HepG2 (cell line): ENCODE measurements around the gene ACSF3. TPM values are rescaled to one million over a fixed set of nuclear protein-coding genes. Genes with fewer than 3 reads are reported as not detected.
A peak's percentile ranks its signal among the peaks of the same experiment; 100 is the strongest.

Source experiments
- AGO1 ChIP-seq: fragments of 200-400 bp; formaldehyde crosslinking; IDR thresholded peaks from 2 replicates; pipeline ENCODE4 v1.6.1; 2017; ENCODE audit warnings: mild to moderate bottlenecking, low read depth, low read length, moderate library complexity; ENCODE audit not compliant: poor library complexity, severe bottlenecking
- ARNT2 ChIP-seq: sonication (generic); formaldehyde crosslinking; IDR thresholded peaks from 2 replicates; pipeline ENCODE4 v1.8.0; 2022; ENCODE audit warnings: mild to moderate bottlenecking, low read depth, missing genetic modification reagents, moderate library complexity
- ARNTL ChIP-seq: sonication (generic); formaldehyde crosslinking; IDR thresholded peaks from 2 replicates; pipeline ENCODE4 v1.4.0; 2020; ENCODE audit warnings: mild to moderate bottlenecking, missing genetic modification reagents
- BRD4 ChIP-seq: sonication (generic); formaldehyde crosslinking; IDR thresholded peaks from 2 replicates; pipeline ENCODE4 v1.4.0; 2020; ENCODE audit warnings: missing genetic modification reagents
- CCAR2 ChIP-seq: fragments of 200-400 bp; formaldehyde crosslinking; optimal IDR thresholded peaks from 2 replicates; pipeline ENCODE3; 2018; ENCODE audit warnings: low read depth, mild to moderate bottlenecking, low read length, moderate library complexity
- FOXK1 ChIP-seq: sonication (generic); formaldehyde crosslinking; IDR thresholded peaks from 2 replicates; pipeline ENCODE4 v1.4.0; 2020; ENCODE audit warnings: low read depth, missing genetic modification reagents, borderline replicate concordance
- GTF3A ChIP-seq: sonication (generic); formaldehyde crosslinking; conservative IDR thresholded peaks from 2 replicates; pipeline ENCODE4 v1.4.0; 2020; ENCODE audit warnings: mild to moderate bottlenecking, missing genetic modification reagents
- MBNL3 ChIP-seq: fragments of 250-450 bp; sonication (Bioruptor Pico); conservative IDR thresholded peaks from 2 replicates; pipeline ENCODE4 v1.8.0; 2022; ENCODE audit warnings: mild to moderate bottlenecking, inconsistent platforms
- MIER2 ChIP-seq: IDR thresholded peaks from 2 replicates; pipeline ENCODE4 v1.6.1; 2016; ENCODE audit warnings: missing biosample characterization, missing genetic modification reagents
- polyA plus RNA-seq, 8 experiments: library from polyadenylated mRNA; depleted of rRNA in 3 of 8; stranded (reverse) in 7 of 8; unstranded in 1 of 8; fragments of >200 nt; fragmentation: Illumina TruSeq in 4 of 8; extraction: Trizol in 4 of 8; gene quantifications; 2 replicates each; pipeline versions ENCODE4 v1.2.1 to v1.2.3, GENCODE V29; 2011 to 2016; ENCODE audit warnings: low read depth in 4 of 8, missing spikeins in 1 of 8, mixed read lengths in 1 of 8; ENCODE audit not compliant: insufficient read depth in 1 of 8
- total RNA-seq, 5 experiments: library from RNA; depleted of rRNA; stranded (reverse); fragments of >200 nt; fragmentation: Illumina TruSeq; extraction: Trizol; gene quantifications; 2 replicates each; pipeline ENCODE4 v1.2.3, GENCODE V29; 2016; ENCODE audit warnings: low read depth in 1 of 5
- TF ChIP-seq, protein P1 (sequence below): sonication (generic); formaldehyde crosslinking; IDR thresholded peaks from 2 replicates; pipeline ENCODE4 v1.4.0; 2020; ENCODE audit warnings: missing genetic modification reagents
- TF ChIP-seq, protein P2 (sequence below): sonication (generic); formaldehyde crosslinking; IDR thresholded peaks from 2 replicates; pipeline ENCODE4 v1.4.0; 2020; ENCODE audit warnings: mild to moderate bottlenecking, missing genetic modification reagents
- TF ChIP-seq, protein P3 (sequence below): sonication (generic); formaldehyde crosslinking; IDR thresholded peaks from 2 replicates; pipeline ENCODE4 v1.5.1; 2020; ENCODE audit warnings: missing genetic modification reagents, mild to moderate bottlenecking, borderline replicate concordance
- TF ChIP-seq, protein P4 (sequence below), 2 experiments: sonication (generic) in 1 of 2; formaldehyde crosslinking in 1 of 2; IDR thresholded peaks; 2 replicates each; pipeline versions ENCODE4 v1.4.0 to v1.6.1; 2016 to 2020; ENCODE audit warnings: borderline replicate concordance in 1 of 2, low read depth in 1 of 2, mild to moderate bottlenecking in 1 of 2, missing genetic modification reagents in 1 of 2

ACSF3 gene
- total and polyA plus RNA-seq, 2 of the 13 experiments (the other 11 are each of a cell fraction or from before 2014, with no cell fraction given), result 14.9 to 30.6 TPM

DNA sequence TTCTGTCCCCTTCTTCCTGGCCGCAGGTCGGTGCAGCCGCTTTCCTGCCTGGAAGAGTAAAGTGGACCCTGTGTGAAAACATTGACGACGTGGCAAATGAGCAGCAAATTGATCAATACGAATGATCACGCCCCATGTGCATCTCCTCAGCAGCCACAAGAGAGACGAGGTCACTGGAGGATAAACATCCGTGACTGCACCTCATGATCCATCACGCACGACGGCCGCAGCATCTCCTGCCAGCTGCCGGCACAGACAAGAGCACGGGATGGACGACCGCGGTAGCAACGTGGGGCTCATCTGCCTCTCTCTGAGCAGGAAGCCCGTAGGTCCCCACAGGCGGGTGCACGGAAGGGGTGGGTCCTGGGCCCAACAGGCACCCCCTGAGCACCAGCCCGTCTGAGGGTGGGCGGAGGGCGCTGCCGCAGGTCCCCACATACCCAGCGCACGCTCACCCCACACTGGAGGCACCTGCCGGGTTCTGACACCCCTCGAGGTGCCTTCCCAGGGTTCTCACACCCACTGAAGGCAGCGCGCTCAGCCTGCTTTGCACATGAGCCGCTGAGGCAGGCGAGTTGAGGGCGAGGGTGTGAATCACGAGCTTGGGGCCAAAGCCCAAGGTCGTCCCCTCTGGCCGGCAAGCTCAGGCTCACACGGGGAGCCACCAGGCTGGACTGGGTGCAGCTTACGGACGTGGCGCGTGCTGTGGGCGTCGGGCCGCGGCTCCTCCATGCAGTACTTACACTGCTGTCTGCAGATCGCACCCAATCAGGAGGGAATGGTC is 65.6 kb downstream of the ACSF3 start (continued):
- TF ChIP-seq, protein P1, sequence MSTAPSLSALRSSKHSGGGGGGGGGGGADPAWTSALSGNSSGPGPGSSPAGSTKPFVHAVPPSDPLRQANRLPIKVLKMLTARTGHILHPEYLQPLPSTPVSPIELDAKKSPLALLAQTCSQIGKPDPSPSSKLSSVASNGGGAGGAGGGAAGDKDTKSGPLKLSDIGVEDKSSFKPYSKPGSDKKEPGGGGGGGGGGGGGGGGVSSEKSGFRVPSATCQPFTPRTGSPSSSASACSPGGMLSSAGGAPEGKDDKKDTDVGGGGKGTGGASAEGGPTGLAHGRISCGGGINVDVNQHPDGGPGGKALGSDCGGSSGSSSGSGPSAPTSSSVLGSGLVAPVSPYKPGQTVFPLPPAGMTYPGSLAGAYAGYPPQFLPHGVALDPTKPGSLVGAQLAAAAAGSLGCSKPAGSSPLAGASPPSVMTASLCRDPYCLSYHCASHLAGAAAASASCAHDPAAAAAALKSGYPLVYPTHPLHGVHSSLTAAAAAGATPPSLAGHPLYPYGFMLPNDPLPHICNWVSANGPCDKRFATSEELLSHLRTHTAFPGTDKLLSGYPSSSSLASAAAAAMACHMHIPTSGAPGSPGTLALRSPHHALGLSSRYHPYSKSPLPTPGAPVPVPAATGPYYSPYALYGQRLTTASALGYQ, result no peak
- TF ChIP-seq, protein P2, sequence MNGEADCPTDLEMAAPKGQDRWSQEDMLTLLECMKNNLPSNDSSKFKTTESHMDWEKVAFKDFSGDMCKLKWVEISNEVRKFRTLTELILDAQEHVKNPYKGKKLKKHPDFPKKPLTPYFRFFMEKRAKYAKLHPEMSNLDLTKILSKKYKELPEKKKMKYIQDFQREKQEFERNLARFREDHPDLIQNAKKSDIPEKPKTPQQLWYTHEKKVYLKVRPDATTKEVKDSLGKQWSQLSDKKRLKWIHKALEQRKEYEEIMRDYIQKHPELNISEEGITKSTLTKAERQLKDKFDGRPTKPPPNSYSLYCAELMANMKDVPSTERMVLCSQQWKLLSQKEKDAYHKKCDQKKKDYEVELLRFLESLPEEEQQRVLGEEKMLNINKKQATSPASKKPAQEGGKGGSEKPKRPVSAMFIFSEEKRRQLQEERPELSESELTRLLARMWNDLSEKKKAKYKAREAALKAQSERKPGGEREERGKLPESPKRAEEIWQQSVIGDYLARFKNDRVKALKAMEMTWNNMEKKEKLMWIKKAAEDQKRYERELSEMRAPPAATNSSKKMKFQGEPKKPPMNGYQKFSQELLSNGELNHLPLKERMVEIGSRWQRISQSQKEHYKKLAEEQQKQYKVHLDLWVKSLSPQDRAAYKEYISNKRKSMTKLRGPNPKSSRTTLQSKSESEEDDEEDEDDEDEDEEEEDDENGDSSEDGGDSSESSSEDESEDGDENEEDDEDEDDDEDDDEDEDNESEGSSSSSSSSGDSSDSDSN (CRISPR knock-in tag), result peak; percentile 98
- TF ChIP-seq BRD4 (CRISPR knock-in tag) (peak; percentile 23; the same call in 1 of the 2 replicates), AGO1 (peak; percentile 27), GTF3A (no peak), MIER2 (CRISPR knock-in tag) (no peak), CCAR2 (no peak), ARNT2 (CRISPR knock-in tag) (peak; percentile 52; the same call in 1 of the 2 replicates), ARNTL (CRISPR knock-in tag) (peak; percentile 81), FOXK1 (no peak), MBNL3 (CRISPR knock-in tag) (no peak)
- TF ChIP-seq, protein P3, sequence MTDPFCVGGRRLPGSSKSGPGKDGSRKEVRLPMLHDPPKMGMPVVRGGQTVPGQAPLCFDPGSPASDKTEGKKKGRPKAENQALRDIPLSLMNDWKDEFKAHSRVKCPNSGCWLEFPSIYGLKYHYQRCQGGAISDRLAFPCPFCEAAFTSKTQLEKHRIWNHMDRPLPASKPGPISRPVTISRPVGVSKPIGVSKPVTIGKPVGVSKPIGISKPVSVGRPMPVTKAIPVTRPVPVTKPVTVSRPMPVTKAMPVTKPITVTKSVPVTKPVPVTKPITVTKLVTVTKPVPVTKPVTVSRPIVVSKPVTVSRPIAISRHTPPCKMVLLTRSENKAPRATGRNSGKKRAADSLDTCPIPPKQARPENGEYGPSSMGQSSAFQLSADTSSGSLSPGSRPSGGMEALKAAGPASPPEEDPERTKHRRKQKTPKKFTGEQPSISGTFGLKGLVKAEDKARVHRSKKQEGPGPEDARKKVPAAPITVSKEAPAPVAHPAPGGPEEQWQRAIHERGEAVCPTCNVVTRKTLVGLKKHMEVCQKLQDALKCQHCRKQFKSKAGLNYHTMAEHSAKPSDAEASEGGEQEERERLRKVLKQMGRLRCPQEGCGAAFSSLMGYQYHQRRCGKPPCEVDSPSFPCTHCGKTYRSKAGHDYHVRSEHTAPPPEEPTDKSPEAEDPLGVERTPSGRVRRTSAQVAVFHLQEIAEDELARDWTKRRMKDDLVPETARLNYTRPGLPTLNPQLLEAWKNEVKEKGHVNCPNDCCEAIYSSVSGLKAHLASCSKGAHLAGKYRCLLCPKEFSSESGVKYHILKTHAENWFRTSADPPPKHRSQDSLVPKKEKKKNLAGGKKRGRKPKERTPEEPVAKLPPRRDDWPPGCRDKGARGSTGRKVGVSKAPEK (CRISPR knock-in tag), result no peak
- TF ChIP-seq, protein P4, sequence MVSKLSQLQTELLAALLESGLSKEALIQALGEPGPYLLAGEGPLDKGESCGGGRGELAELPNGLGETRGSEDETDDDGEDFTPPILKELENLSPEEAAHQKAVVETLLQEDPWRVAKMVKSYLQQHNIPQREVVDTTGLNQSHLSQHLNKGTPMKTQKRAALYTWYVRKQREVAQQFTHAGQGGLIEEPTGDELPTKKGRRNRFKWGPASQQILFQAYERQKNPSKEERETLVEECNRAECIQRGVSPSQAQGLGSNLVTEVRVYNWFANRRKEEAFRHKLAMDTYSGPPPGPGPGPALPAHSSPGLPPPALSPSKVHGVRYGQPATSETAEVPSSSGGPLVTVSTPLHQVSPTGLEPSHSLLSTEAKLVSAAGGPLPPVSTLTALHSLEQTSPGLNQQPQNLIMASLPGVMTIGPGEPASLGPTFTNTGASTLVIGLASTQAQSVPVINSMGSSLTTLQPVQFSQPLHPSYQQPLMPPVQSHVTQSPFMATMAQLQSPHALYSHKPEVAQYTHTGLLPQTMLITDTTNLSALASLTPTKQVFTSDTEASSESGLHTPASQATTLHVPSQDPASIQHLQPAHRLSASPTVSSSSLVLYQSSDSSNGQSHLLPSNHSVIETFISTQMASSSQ (IDR thresholded peaks at IDR 0.05; ENCODE audit: low read depth), result no peak
- TF ChIP-seq, protein P4 (CRISPR knock-in tag; IDR thresholded peaks at IDR 0.05; ENCODE audit: borderline replicate concordance), result peak; percentile 62
